ENCODE data around the gene KIFC1. TPM values are rescaled to one million over a fixed set of nuclear protein-coding genes. Genes with fewer than 3 reads are reported as not detected.

Gene KIFC1
- total RNA-seq, 1 experiment from 2014 or later, result 123 TPM

- TF ChIP-seq CTCF (conservative IDR thresholded peaks at IDR 0.05; ENCODE audit: low read depth, low read length), result no peak
- no peak for TF ChIP-seq EZH2 (IDR thresholded peaks at IDR 0.05; ENCODE audit: borderline replicate concordance, low read depth, low read length, poor library complexity, severe bottlenecking)
- CTCF ChIA-PET, result interaction anchor here (1.2 kb wide), 1 partner anchor 24 kb away, joined by 3 read pairs; the partner anchor contains the start of gene ZBTB9
- intact Hi-C loops (cut with micrococcal nuclease; ENCODE audit: unreplicated experiment), result no loop called here
- BruUV-seq (replicated peaks), result no TSS peak
- DNase-seq (ENCODE audit: low spot score), result no peak
- POLR2A ChIA-PET (ENCODE audit: low non-redundant PET), result no interaction called here
- Histone ChIP-seq H3K4me1 (ENCODE audit: insufficient read depth, low read length, poor library complexity, severe bottlenecking) (peaks cover 59% of the 10 kb centered on the region), H3K27ac (ENCODE audit: low read depth, low read length, poor library complexity, severe bottlenecking) (peak overlapping the region; percentile 8), H3K27me3 (replicated peaks; ENCODE audit: insufficient read depth, low read depth, low read length, poor library complexity) (no peaks in the 10 kb centered on the region), H3K9me3 (ENCODE audit: low read depth, low read length, poor library complexity, severe bottlenecking) (no peaks in the 10 kb centered on the region), H3K4me3 (ENCODE audit: low read depth, low read length, poor library complexity, severe bottlenecking) (no peak overlapping the region), H3K36me3 (ENCODE audit: insufficient read depth, low read length, poor library complexity, severe bottlenecking) (peaks cover 8% of the 10 kb centered on the region)
These were observed 38.7 kb downstream of the KIFC1 start for GRCh38 chr6:33430334-33430733.

GRCh38 chr6:33430991-33431879 is 39.6 kb downstream of the KIFC1 start:
- intact Hi-C loops (cut with micrococcal nuclease; ENCODE audit: unreplicated experiment), result no loop called here
- Histone ChIP-seq H3K36me3 (ENCODE audit: insufficient read depth, low read length, poor library complexity, severe bottlenecking) (peaks cover 16% of the 10 kb centered on the region), H3K4me1 (ENCODE audit: insufficient read depth, low read length, poor library complexity, severe bottlenecking) (peaks cover 59% of the 10 kb centered on the region), H3K27me3 (replicated peaks; ENCODE audit: insufficient read depth, low read depth, low read length, poor library complexity) (no peaks in the 10 kb centered on the region), H3K4me3 (ENCODE audit: low read depth, low read length, poor library complexity, severe bottlenecking) (peak overlapping the region; percentile 31), H3K9me3 (ENCODE audit: low read depth, low read length, poor library complexity, severe bottlenecking) (no peaks in the 10 kb centered on the region), H3K27ac (ENCODE audit: low read depth, low read length, poor library complexity, severe bottlenecking) (peak overlapping the region; percentile 75)
- ChIA-PET CTCF (interaction anchor here (0.8 to 1.2 kb wide), 2 partner anchors 13 to 23 kb away, joined by 3 read pairs; partner anchors contain the start of gene ZBTB9), POLR2A (ENCODE audit: low non-redundant PET) (no interaction called here)
- TSS peak; percentile 32 for BruUV-seq (replicated peaks)
- DNase-seq (ENCODE audit: low spot score), result peak; percentile 92
- TF ChIP-seq EZH2 (IDR thresholded peaks at IDR 0.05; ENCODE audit: borderline replicate concordance, low read depth, low read length, poor library complexity, severe bottlenecking), result no peak
- TF ChIP-seq CTCF (conservative IDR thresholded peaks at IDR 0.05; ENCODE audit: low read depth, low read length), result no peak

- H3K36me3 ChIP-seq (ENCODE audit: insufficient read depth, low read length, poor library complexity, severe bottlenecking), result peaks cover 23% of the 10 kb centered on the region
- intact Hi-C loops (cut with micrococcal nuclease; ENCODE audit: unreplicated experiment), result no loop called here
- CTCF ChIA-PET, result interaction anchor here (0.9 kb wide), 1 partner anchor 22 kb away, joined by 3 read pairs; the partner anchor contains the start of gene ZBTB9
- POLR2A ChIA-PET (ENCODE audit: low non-redundant PET), result no interaction called here
- TF ChIP-seq EZH2 (IDR thresholded peaks at IDR 0.05; ENCODE audit: borderline replicate concordance, low read depth, low read length, poor library complexity, severe bottlenecking), result no peak
- peaks cover 58% of the 10 kb centered on the region for H3K4me1 ChIP-seq (ENCODE audit: insufficient read depth, low read length, poor library complexity, severe bottlenecking)
- H3K27me3 ChIP-seq (replicated peaks; ENCODE audit: insufficient read depth, low read depth, low read length, poor library complexity), result no peaks in the 10 kb centered on the region
- no TSS peak for BruUV-seq (replicated peaks)
- peak; percentile 67 for DNase-seq (ENCODE audit: low spot score)
- no peaks in the 10 kb centered on the region for H3K9me3 ChIP-seq (ENCODE audit: low read depth, low read length, poor library complexity, severe bottlenecking)
- peak overlapping the region; percentile 75 for H3K27ac ChIP-seq (ENCODE audit: low read depth, low read length, poor library complexity, severe bottlenecking)
- peak overlapping the region; percentile 31 for H3K4me3 ChIP-seq (ENCODE audit: low read depth, low read length, poor library complexity, severe bottlenecking)
These were observed 40.4 kb downstream of the KIFC1 start for GRCh38 chr6:33431880-33432541.
